Astrocyte (in vitro differentiated cells and primary cell): ENCODE results near the gene DOK7. TPM values are rescaled to one million over a fixed set of nuclear protein-coding genes. Genes with fewer than 3 reads are reported as not detected.

ENCODE experiments used
- DNase-seq: peaks from one replicate; pipeline ENCODE4 v3.0.0-alpha.2; 2010; ENCODE audit warnings: low read depth
- FAIRE-seq: peaks from 2 replicates; lab custom pipeline; 2011; peaks lifted over from hg19 to GRCh38; lab: Jason Lieb, UNC
- H2AFZ ChIP-seq: 2 replicates; pipeline ENCODE4 v1.6.0; 2012; ENCODE audit warnings: low read depth, low read length, inconsistent platforms
- H3K27ac ChIP-seq: 2 replicates; pipeline ENCODE4 v1.5.1; 2011; ENCODE audit warnings: low read depth, low read length, inconsistent platforms
- H3K27me3 ChIP-seq: 2 replicates; pipeline ENCODE4 v1.6.0; 2011; ENCODE audit warnings: low read length, inconsistent platforms; ENCODE audit not compliant: insufficient read depth
- H3K36me3 ChIP-seq: 2 replicates; pipeline ENCODE4 v1.5.1; 2011; ENCODE audit warnings: low read length, inconsistent platforms; ENCODE audit not compliant: insufficient read depth
- H3K4me1 ChIP-seq: 2 replicates; pipeline ENCODE4 v1.5.1; 2011; ENCODE audit warnings: low read length, inconsistent platforms; ENCODE audit not compliant: insufficient read depth
- H3K4me2 ChIP-seq: 2 replicates; pipeline ENCODE4 v1.6.0; 2012; ENCODE audit warnings: low read length, inconsistent platforms
- H3K4me3 ChIP-seq: 2 replicates; pipeline ENCODE4 v1.5.1; 2011; ENCODE audit warnings: low read depth, mild to moderate bottlenecking, low read length, inconsistent platforms; ENCODE audit not compliant: insufficient read depth
- H3K79me2 ChIP-seq: 2 replicates; pipeline ENCODE4 v1.6.0; 2012; ENCODE audit warnings: mild to moderate bottlenecking, low read length, inconsistent platforms; ENCODE audit not compliant: insufficient read depth
- H3K9ac ChIP-seq: 2 replicates; pipeline ENCODE4 v1.6.0; 2012; ENCODE audit warnings: mild to moderate bottlenecking, low read length, inconsistent platforms
- H3K9me3 ChIP-seq: 2 replicates; pipeline ENCODE4 v1.5.1; 2012; ENCODE audit warnings: low read depth, mild to moderate bottlenecking, low read length, inconsistent platforms; ENCODE audit not compliant: insufficient read depth
- H4K20me1 ChIP-seq: 2 replicates; pipeline ENCODE4 v1.6.0; 2012; ENCODE audit warnings: low read length, inconsistent platforms; ENCODE audit not compliant: insufficient read depth
- H3K27ac Mint-ChIP-seq: one replicate; pipeline ENCODE4 v1.8.0; 2021; ENCODE audit warnings: mild to moderate bottlenecking, mixed read lengths; ENCODE audit not compliant: unreplicated experiment
- H3K27me3 Mint-ChIP-seq: one replicate; pipeline ENCODE4 v1.8.0; 2021; ENCODE audit warnings: low read depth, mixed read lengths; ENCODE audit not compliant: unreplicated experiment
- H3K36me3 Mint-ChIP-seq: one replicate; pipeline ENCODE4 v1.8.0; 2021; ENCODE audit warnings: low read depth, mixed read lengths; ENCODE audit not compliant: unreplicated experiment
- H3K4me1 Mint-ChIP-seq: one replicate; pipeline ENCODE4 v1.8.0; 2021; ENCODE audit warnings: low read depth, mixed read lengths; ENCODE audit not compliant: unreplicated experiment
- H3K4me3 Mint-ChIP-seq: one replicate; pipeline ENCODE4 v1.8.0; 2021; ENCODE audit warnings: mild to moderate bottlenecking, moderate library complexity, mixed read lengths; ENCODE audit not compliant: unreplicated experiment
- H3K9me3 Mint-ChIP-seq: one replicate; pipeline ENCODE4 v1.8.0; 2021; ENCODE audit warnings: mild to moderate bottlenecking, mixed read lengths; ENCODE audit not compliant: unreplicated experiment
- EZH2 ChIP-seq: IDR thresholded peaks from 2 replicates; pipeline ENCODE4 v1.6.1; 2012; ENCODE audit warnings: mild to moderate bottlenecking, low read length, inconsistent platforms; ENCODE audit not compliant: insufficient read depth
- total RNA-seq: library from RNA; stranded (reverse); gene quantifications from 2 replicates; pipeline ENCODE4 v1.2.1, GENCODE V29; 2021
- TF ChIP-seq, protein P1 (sequence below): IDR thresholded peaks from 2 replicates; pipeline ENCODE4 v1.5.1; 2011; ENCODE audit warnings: low read depth, mild to moderate bottlenecking, inconsistent platforms, low read length, moderate library complexity; ENCODE audit not compliant: insufficient read depth

The DOK7 gene
- total RNA-seq, 1 donor from 2014 or later: not detected

DNA sequence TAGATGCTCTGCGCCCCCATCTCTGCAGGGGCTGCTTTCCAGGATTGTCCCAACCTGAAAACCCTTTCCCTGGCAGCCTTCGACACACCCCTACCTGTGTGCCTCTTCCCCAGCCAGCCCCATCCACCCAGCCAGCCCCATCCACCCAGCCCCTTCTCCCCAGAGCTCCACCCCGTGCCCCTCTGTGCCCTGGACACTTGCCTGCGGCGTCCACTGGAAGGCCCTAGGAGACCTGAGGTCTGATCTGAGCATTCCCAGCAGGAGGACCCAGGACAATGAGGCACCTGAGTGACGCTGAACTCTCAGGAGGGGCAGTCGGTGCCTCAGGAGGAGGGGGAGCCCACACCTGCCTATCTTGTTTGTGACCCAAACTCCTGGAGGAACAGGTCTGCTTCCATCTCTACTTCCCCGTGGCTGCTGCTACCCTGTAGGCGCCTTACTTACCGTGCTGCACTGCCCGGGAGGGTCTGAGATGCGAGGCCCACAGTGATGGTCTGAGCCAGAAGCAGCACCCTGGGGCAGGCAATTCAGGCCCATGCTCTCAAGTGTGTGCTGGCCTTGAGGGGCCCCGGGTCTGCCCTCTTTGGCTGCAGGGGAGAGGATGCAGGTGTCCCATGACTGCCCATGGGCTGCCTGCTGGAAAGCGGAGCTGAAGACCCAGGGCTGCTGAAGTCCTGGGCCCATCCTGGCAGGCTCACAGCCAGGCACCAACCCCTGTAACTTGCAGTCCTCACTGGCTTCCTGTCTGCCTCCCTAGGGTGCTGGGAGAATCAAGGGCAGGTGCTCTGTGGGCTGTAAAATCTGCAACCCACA, 64.2 kb downstream of the DOK7 start:
- H3K4me1 ChIP-seq: peaks cover 9% of the 10 kb centered on the region
- no peaks in the 10 kb centered on the region for H3K36me3 ChIP-seq
- H3K4me3 ChIP-seq: no peak overlapping the region
- peaks cover 11% of the 10 kb centered on the region for H3K36me3 Mint-ChIP-seq
- H2AFZ ChIP-seq: no peak overlapping the region
- H3K9me3 Mint-ChIP-seq: no peaks in the 10 kb centered on the region
- no peaks in the 10 kb centered on the region for H3K27me3 ChIP-seq
- DNase-seq (no peak), FAIRE-seq (no peak)
- no peak overlapping the region for H3K27ac Mint-ChIP-seq
- H3K4me1 Mint-ChIP-seq: peaks cover 8% of the 10 kb centered on the region
- no peaks in the 10 kb centered on the region for H3K9me3 ChIP-seq
- no peak overlapping the region for H3K27ac ChIP-seq
- no peak overlapping the region for H3K4me3 Mint-ChIP-seq
- H3K4me2 ChIP-seq: no peak overlapping the region
- no peak overlapping the region for H3K9ac ChIP-seq
- H3K79me2 ChIP-seq: peaks cover 56% of the 10 kb centered on the region
- H4K20me1 ChIP-seq: peaks cover 75% of the 10 kb centered on the region
- TF ChIP-seq, protein P1, sequence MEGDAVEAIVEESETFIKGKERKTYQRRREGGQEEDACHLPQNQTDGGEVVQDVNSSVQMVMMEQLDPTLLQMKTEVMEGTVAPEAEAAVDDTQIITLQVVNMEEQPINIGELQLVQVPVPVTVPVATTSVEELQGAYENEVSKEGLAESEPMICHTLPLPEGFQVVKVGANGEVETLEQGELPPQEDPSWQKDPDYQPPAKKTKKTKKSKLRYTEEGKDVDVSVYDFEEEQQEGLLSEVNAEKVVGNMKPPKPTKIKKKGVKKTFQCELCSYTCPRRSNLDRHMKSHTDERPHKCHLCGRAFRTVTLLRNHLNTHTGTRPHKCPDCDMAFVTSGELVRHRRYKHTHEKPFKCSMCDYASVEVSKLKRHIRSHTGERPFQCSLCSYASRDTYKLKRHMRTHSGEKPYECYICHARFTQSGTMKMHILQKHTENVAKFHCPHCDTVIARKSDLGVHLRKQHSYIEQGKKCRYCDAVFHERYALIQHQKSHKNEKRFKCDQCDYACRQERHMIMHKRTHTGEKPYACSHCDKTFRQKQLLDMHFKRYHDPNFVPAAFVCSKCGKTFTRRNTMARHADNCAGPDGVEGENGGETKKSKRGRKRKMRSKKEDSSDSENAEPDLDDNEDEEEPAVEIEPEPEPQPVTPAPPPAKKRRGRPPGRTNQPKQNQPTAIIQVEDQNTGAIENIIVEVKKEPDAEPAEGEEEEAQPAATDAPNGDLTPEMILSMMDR: no peak
- no peak for TF ChIP-seq EZH2
- no peaks in the 10 kb centered on the region for H3K27me3 Mint-ChIP-seq

DNA sequence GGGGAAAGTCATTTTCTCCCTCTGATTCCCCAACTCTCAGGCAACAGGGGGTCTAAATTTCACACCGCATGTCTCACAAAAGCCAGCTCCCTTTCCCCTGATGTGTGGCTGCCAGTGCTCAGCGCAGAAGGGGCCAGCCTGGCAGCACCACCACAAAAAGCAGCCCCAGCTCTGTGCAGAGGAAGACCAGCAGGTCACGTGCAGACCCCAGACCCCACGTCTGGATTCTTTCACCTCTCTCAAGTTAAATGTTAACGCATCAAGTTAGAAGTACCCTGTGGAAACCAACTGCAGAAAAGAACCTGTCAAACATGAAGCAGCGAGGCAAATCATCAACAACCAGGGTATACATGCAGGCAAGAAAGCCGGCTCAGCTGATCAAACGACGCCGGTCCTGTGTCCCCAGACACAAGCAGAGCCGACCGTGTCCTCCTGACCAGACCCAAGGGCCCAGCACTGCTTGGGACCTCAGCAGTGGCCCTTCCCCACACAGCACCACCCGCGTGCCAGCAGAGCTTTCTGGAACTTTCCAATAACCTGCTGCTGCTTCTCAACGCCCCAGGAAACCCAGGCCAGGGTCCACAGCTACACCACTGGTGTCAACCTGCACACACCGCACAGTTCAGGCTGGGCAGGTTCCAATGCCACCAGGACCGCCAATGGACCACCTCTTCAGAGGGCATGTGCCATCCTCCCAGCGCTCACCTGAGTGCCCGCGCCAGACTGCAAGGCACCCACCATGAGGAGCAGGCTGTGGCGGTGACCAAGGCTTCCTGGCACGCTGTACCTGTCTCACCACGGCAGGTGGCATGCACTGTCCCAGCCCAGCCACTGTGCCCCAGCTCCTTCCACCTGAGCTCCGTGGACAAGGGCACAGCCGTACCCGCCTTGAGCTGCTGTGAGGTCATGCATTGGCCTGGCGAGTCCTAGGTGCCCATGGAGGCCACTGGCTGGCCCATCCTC, 65.1 kb downstream of the DOK7 start:
- Histone ChIP-seq H3K9ac (no peak overlapping the region), H3K4me1 (peaks cover 14% of the 10 kb centered on the region), H3K27ac (no peak overlapping the region), H3K79me2 (peaks cover 56% of the 10 kb centered on the region), H2AFZ (no peak overlapping the region), H3K36me3 (no peaks in the 10 kb centered on the region), H3K4me3 (no peak overlapping the region), H3K4me2 (no peak overlapping the region), H4K20me1 (peaks cover 75% of the 10 kb centered on the region), H3K9me3 (no peaks in the 10 kb centered on the region), H3K27me3 (no peaks in the 10 kb centered on the region)
- Mint-ChIP-seq H3K9me3 (peaks cover under 1% of the 10 kb centered on the region), H3K4me3 (no peak overlapping the region), H3K36me3 (peaks cover 11% of the 10 kb centered on the region), H3K27me3 (no peaks in the 10 kb centered on the region), H3K4me1 (peaks cover 8% of the 10 kb centered on the region), H3K27ac (peak overlapping the region; percentile 18)
- FAIRE-seq (no peak), DNase-seq (no peak)
- TF ChIP-seq, protein P1: no peak
- no peak for TF ChIP-seq EZH2
